ENCODE measurements around the gene SLC50A1.
"Not testable (repeated sequence)": the region's sequence is repeated elsewhere in the genome, so short reads cannot be mapped to it uniquely, and the experiment has no call there.

SLC50A1 gene

DNA sequence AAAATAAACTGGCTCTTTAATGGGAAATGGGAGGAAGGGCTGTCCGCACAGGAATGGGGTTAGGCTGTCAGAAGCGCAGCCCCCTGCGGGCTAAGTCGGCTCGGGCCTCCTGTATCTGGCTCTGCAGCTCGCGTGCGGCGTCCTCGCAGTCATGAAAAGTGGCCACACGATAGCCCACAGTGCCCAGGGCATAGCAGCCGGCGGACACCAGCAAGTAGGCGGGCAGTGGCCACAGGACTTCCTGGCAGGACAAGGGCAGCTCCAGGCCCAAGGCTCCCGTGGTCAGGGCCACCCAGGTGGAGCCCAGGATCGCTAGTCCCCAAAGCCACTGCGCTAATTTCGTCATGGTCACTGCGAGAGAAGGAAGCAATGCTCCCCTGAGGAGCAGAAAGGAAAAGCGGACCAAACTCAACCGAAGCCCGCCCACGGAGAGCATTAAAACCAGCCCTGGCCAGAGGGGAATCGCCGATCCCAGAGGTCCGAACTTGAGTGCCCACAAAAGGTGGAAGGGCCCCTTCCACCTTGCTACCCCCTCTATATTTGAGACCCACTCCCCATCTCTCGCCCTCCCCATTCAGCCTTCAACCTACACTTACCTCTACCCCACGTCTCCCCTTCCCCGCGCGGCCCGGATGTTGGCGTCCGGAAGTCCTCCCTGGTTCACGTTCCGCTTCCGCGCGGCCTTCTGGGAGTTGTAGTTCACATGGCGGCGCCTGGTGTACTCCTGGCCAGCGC, 4.4 kb downstream of the SLC50A1 start, which contains the start of gene DPM3:
TSS of gene DPM3 (minus strand) at position 637 of the 735 bp plus-strand sequence. CDS start at position 346, 291 bp downstream.
- H3K4me2 ChIP-seq, result peak within 1 kb of the TSS; percentile 62
- H3K27ac ChIP-seq, result peak within 1 kb of the TSS; percentile 17; the same call in 1 of the 2 replicates
- peaks cover 37% of the 10 kb centered on the region for H3K27me3 ChIP-seq (ENCODE audit: insufficient read depth, low read depth)
- H3K79me2 ChIP-seq (ENCODE audit: insufficient read depth, low read depth), result peaks cover 30% of the 10 kb centered on the region
- peak within 1 kb of the TSS; percentile 55; the same call in 1 of the 2 replicates for H3K9ac ChIP-seq
- H4K20me1 ChIP-seq (ENCODE audit: insufficient read depth), result no peaks in the 10 kb centered on the region
- no peaks in the 10 kb centered on the region for H3K36me3 ChIP-seq (ENCODE audit: insufficient read depth)
- peak within 1 kb of the TSS; percentile 100 for H3K4me3 ChIP-seq (IDR thresholded peaks at IDR 0.05; ENCODE audit: insufficient read depth, low read depth, low read length)
- H3K4me1 ChIP-seq (ENCODE audit: low read depth, poor library complexity, severe bottlenecking), result peaks cover 29% of the 10 kb centered on the region
- H2AFZ ChIP-seq (ENCODE audit: low read depth), result peak within 1 kb of the TSS; percentile 70
- TF ChIP-seq, protein P1, sequence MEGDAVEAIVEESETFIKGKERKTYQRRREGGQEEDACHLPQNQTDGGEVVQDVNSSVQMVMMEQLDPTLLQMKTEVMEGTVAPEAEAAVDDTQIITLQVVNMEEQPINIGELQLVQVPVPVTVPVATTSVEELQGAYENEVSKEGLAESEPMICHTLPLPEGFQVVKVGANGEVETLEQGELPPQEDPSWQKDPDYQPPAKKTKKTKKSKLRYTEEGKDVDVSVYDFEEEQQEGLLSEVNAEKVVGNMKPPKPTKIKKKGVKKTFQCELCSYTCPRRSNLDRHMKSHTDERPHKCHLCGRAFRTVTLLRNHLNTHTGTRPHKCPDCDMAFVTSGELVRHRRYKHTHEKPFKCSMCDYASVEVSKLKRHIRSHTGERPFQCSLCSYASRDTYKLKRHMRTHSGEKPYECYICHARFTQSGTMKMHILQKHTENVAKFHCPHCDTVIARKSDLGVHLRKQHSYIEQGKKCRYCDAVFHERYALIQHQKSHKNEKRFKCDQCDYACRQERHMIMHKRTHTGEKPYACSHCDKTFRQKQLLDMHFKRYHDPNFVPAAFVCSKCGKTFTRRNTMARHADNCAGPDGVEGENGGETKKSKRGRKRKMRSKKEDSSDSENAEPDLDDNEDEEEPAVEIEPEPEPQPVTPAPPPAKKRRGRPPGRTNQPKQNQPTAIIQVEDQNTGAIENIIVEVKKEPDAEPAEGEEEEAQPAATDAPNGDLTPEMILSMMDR (conservative IDR thresholded peaks at IDR 0.05; ENCODE audit: low read depth, low read length), result no peak

DNA sequence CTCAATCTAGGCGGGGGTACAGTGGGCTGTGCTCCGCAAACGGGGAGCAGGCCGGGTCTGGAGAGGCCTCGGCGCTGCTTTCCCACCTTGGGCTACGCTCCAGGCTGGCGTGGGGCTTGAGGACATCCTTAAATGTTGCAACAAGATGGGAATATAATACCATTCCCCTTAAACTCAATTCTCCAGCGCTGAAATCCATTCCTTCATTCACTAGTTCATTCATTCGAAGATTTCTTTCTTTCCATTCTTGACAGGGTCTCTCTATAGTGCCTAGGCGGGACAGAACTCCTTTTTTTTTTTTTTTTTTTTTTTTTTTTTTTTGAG, 4.9 kb downstream of the SLC50A1 start:
- Histone ChIP-seq H4K20me1 (ENCODE audit: insufficient read depth) (no peaks in the 10 kb centered on the region), H3K36me3 (ENCODE audit: insufficient read depth) (no peaks in the 10 kb centered on the region), H2AFZ (ENCODE audit: low read depth) (peak overlapping the region; percentile 70), H3K4me1 (ENCODE audit: low read depth, poor library complexity, severe bottlenecking) (peaks cover 29% of the 10 kb centered on the region), H3K79me2 (ENCODE audit: insufficient read depth, low read depth) (peaks cover 30% of the 10 kb centered on the region), H3K27me3 (ENCODE audit: insufficient read depth, low read depth) (peaks cover 42% of the 10 kb centered on the region), H3K4me2 (peak overlapping the region; percentile 62), H3K9ac (peak overlapping the region; percentile 55; the same call in 1 of the 2 replicates), H3K27ac (no peak overlapping the region), H3K4me3 (IDR thresholded peaks at IDR 0.05; ENCODE audit: insufficient read depth, low read depth, low read length) (peak overlapping the region; percentile 100)
- TF ChIP-seq, protein P1 (conservative IDR thresholded peaks at IDR 0.05; ENCODE audit: low read depth, low read length), result no peak

DNA sequence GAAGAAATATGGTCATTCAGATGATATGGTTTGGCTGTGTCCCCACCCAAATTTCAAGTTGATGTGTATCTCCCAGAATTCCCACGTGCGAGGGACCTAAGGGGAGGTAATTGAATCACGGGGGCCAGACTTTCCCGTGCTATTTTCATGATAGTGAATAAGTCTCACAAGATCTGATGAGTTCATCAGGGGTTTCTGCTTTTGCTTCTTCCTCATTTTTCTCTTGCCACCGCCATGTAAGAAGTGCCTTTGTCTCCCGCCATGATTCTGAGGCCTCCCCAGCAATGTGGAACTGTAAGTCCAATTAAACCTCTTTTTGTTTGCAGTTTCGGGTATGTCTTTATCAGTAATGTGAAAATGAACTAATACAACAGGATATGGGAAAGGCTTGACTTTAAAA, 6.1 kb downstream of the SLC50A1 start:
- Histone ChIP-seq H3K9ac (no peak overlapping the region), H3K4me1 (ENCODE audit: low read depth, poor library complexity, severe bottlenecking) (peaks cover 27% of the 10 kb centered on the region), H4K20me1 (ENCODE audit: insufficient read depth) (no peaks in the 10 kb centered on the region), H3K4me2 (no peak overlapping the region), H3K79me2 (ENCODE audit: insufficient read depth, low read depth) (peaks cover 27% of the 10 kb centered on the region), H3K27ac (no peak overlapping the region), H3K4me3 (IDR thresholded peaks at IDR 0.05; ENCODE audit: insufficient read depth, low read depth, low read length) (no peak overlapping the region), H3K36me3 (ENCODE audit: insufficient read depth) (no peaks in the 10 kb centered on the region), H2AFZ (ENCODE audit: low read depth) (no peak overlapping the region), H3K27me3 (ENCODE audit: insufficient read depth, low read depth) (peaks cover 49% of the 10 kb centered on the region)
- TF ChIP-seq, protein P1 (conservative IDR thresholded peaks at IDR 0.05; ENCODE audit: low read depth, low read length), result no peak

DNA sequence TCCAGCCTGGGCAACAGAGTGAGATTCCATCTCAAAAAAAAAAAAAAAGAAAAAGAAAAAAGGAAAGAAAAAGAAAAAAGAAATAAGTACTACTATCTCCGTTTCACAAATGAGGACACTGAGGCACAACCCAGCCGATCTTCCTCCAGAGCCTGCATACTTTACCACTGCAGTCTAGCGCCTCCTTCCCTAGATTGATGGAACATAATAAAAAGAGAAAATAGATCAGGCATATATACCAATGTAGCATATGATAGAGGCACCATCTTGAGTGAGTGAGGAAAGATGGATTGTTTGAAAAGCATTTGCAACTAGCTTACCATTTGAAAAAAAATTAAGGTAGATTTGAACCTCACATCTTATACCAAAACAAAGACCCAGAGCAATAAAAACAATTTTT, 9.8 kb downstream of the SLC50A1 start:
- H3K4me1 ChIP-seq (ENCODE audit: low read depth, poor library complexity, severe bottlenecking), result peaks cover 7% of the 10 kb centered on the region
- no peak overlapping the region for H3K27ac ChIP-seq
- no peak overlapping the region for H2AFZ ChIP-seq (ENCODE audit: low read depth)
- no peak overlapping the region for H3K9ac ChIP-seq
- TF ChIP-seq, protein P1 (conservative IDR thresholded peaks at IDR 0.05; ENCODE audit: low read depth, low read length), result no peak; the same call in 1 of the 2 replicates
- no peaks in the 10 kb centered on the region for H4K20me1 ChIP-seq (ENCODE audit: insufficient read depth)
- H3K79me2 ChIP-seq (ENCODE audit: insufficient read depth, low read depth), result no peaks in the 10 kb centered on the region
- H3K27me3 ChIP-seq (ENCODE audit: insufficient read depth, low read depth), result peaks cover 49% of the 10 kb centered on the region
- no peak overlapping the region for H3K4me3 ChIP-seq (IDR thresholded peaks at IDR 0.05; ENCODE audit: insufficient read depth, low read depth, low read length)
- no peaks in the 10 kb centered on the region for H3K36me3 ChIP-seq (ENCODE audit: insufficient read depth)
- no peak overlapping the region for H3K4me2 ChIP-seq

- not testable (repeated sequence) for H3K27ac ChIP-seq; H3K27me3 ChIP-seq (ENCODE audit: insufficient read depth, low read depth); H3K4me2 ChIP-seq; H3K9ac ChIP-seq; H3K79me2 ChIP-seq (ENCODE audit: insufficient read depth, low read depth); H2AFZ ChIP-seq (ENCODE audit: low read depth); H3K36me3 ChIP-seq (ENCODE audit: insufficient read depth); H4K20me1 ChIP-seq (ENCODE audit: insufficient read depth); H3K4me3 ChIP-seq (IDR thresholded peaks at IDR 0.05; ENCODE audit: insufficient read depth, low read depth, low read length); H3K4me1 ChIP-seq (ENCODE audit: low read depth, poor library complexity, severe bottlenecking)
These were observed 20.5 kb downstream of the SLC50A1 start for GRCh38 chr1:155155996-155156643.
